ACHN (cell line): Measurements from ENCODE around the gene RBM33.
"Not testable (repeated sequence)": the region's sequence is repeated elsewhere in the genome, so short reads cannot be mapped to it uniquely, and the experiment has no call there.

Experiments used
- DNase-seq: peaks from one replicate; pipeline ENCODE4 v3.0.0-alpha.2; 2015
- in situ Hi-C: cut with HindIII; loops from 2 replicates; pipeline ENCODE4 v1.10.0; 2017; ENCODE audit warnings: low sequenced_read_pairs, low pct_ligation_motif_present, low pct_unique_long_range_greater_than_20kb

The RBM33 gene

DNA sequence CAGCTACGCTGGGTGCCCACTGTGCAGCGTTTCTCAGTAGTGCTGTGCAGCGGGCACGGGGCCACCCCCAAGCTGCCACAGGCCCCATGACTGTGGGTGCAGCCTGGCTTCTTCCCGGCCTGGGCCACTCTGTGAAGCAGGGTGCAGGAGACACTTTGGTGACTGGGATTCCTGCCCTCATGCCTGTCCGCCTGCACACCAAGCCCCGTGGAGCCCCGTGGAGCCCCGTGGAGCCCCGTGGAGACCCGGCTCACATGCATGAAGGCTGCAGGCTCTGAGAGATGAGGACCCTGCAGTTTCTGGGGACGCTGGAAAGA lies 171.7 kb downstream of the RBM33 start:
- in situ Hi-C loops = no loop called here
- no peak for DNase-seq

DNA sequence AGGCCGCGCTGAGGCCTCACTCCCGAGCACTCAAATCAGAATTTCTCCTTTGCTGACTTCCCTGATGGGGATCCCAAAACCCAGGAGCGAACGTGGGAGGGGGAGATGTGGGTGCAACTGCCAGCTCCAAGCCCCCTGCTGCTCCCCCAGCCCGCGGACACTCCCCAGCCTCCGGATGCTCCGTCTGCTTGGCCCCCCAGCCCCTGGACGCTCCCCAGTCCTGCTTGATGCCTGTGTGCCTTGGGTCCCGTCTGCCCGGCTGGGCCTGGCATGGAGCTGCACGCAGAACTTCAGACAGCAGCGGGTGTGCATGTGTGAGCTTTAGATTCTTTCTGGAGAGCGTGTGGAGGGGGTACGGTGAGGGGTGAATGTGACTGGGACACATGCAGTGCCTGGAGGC lies 172.5 kb downstream of the RBM33 start:
- in situ Hi-C loops = no loop called here
- DNase-seq = no peak

DNA sequence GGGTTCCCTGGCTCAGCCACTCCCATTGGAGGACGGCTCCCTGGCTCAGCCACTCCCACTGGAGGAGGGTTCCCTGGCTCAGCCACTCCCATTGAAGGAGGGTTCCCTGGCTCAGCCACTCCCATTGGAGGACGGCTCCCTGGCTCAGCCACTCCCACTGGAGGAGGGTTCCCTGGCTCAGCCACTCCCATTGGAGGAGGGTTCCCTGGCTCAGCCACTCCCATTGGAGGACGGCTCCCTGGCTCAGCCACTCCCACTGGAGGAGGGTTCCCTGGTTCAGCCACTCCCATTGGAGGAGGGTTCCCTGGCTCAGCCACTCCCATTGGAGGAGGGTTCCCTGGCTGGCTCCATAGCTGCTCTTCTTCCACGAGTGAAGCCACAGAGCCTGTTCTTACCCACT lies 173.1 kb downstream of the RBM33 start:
- in situ Hi-C loops, DNase-seq: not testable (repeated sequence)

DNA sequence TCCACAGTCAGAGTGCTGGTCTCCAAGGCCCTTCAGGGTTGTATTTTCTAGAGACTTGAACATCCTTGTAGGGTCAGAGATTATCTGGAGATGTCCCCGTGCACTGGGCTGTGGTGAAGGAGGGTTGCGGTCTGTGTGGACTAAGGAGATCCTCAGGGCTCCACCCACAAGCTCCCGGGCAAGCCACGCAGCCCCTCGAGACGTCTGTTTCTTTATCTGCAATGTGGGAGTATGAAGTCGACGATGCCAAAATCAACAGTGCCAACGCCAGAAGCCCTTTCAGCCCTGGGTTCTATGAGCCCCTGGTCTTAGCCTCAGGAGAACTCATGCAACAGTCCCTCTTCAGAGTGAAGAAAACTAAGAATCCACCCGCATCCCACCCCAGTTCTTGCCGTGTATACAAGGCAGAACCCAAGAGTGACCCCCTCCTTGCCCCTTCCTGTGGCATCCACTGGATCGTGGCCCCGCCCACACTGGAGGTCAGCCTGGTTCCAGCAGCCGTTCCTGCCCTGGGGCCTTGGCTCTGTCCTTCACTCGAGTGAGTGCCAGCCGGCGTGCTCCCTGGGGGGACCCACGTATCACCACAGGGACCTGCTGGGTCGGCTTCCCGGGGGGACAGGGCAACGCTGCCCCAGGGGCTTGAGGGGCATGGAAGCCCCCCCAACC lies 173.8 kb downstream of the RBM33 start:
- in situ Hi-C loops = no loop called here
- DNase-seq = no peak

DNA sequence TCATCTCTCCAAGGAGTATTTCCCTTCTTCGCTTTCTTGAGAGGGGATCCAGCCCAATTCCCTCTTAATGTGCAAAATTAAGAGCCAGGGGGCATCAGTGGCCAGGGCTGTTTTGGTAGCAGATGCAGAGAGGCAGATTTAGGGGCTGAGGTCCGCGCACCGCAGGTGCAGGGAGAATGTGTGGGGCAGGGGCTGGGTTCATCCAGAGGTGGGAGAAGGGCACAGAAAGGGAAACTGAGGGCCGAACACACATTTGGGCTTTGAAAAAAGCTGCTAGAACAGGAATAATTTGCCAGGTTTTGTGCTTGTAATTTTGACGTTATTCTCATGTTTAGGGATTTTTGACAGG lies 174.3 kb downstream of the RBM33 start:
- DNase-seq = no peak
- in situ Hi-C loops = no loop called here

DNA sequence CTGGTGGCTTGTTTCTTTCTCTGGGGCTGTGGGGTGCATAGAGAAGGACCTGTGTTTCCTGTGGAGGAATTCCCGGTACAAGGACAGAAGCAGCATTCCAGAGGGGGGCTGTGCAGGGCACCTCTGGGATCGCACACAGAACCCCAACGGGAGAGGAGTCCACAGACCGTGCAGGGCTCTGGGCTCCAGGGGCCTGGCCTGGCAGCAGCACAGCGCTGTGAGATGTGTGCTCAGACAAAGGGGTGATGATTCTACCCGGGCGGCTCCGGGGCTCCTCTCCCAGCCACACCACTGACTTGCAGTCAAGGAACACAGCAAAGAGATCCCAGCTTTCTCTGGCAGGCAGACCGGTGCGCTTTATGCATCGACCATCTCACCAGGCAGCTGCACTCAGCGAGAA lies 174.7 kb downstream of the RBM33 start:
- in situ Hi-C loops = no loop called here
- no peak for DNase-seq

DNA sequence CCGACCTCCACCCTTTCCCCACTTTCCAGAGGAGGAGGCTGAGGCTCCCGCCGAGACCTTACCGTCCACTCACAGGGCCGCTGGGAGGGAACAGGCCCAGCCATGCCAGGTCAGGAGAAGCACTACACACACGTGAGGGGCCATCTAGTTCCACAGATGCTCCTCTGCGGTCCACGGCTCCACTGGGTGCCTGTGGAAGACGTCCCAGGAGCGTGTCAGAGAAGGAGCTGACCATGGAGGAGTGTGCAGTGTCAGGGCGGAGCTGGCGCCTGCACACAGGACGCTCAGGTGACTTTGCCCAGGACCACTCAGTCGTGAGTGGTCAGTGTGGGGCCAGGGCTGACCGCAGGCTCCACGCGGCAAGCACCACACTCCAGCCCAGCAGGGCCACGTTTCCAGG lies 175.8 kb downstream of the RBM33 start:
- in situ Hi-C loops = no loop called here
- no peak for DNase-seq

DNA sequence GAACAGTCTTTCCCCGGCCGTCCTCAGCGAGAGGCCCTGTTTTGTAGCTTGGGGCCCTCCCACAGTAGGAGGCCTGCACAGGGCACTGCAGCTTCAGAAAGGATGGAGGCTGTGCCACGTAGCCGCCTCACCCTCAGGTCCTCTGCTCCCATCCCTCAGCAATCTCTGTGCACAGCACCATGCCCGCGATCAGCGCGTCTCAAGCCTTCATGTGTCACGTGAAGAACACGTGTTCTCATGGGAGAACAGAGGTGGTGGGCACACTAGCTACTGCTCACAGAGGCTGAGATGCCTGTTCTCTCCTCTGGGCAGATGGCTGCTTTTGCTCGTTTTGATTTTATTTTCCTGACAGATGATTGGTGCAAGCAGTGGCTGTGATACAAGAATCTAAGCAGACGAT lies 176.3 kb downstream of the RBM33 start:
- DNase-seq = no peak
- in situ Hi-C loops = no loop called here

DNA sequence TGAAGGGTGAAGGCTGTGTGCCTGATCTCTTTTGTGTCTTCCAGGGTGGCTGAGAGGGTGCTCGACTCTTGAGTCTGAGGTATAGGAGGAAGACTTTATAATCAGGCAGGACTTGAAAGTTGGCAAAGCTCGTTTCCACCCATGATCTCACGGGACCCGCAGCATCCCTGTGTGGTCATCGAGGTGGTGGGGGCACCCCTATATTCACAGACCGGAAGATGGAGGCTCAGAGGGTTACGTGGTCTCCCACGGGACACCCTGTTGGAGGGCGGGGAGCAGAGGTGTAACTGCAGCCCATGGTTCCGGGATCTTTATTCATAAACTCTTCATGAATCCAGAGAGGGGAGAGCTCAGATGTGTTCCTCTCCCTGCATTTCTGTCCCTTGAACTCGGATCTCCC lies 177.4 kb downstream of the RBM33 start:
- in situ Hi-C loops = no loop called here

DNA sequence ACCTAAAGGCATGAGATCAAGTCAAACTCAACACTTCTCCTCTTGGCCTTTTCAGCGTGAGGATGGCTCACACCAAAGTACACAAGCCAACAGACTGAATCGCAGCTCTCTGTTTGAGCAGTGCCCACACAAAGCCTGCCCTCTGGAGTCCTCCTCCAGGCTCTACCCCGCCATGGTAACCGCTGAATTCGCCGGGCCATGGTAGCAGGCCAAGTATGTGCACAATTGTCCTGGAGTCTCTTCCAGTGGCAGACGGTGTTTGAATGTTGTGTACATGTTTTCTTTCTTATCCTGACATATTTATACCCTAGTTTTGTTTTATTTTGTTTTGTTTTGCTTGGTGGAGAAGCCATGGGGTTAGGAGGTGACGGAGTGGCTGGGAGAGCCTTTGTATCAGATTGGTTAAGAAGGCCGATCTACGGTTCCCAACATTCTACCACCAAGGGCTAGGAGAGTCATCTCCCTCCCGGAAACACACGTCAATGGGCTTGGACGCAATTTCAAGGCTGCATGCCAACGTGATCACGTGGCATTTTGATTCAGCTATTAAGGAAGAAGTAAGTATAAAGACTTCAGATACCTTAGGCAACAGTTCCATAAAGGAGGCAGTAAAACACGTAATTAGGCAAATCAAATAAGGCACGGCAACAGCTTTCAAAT lies 179.9 kb downstream of the RBM33 start:
- in situ Hi-C loops = no loop called here
- no peak for DNase-seq

More for the DNA sequence above, 177.4 kb downstream of the RBM33 start:
- no peak for DNase-seq

DNA sequence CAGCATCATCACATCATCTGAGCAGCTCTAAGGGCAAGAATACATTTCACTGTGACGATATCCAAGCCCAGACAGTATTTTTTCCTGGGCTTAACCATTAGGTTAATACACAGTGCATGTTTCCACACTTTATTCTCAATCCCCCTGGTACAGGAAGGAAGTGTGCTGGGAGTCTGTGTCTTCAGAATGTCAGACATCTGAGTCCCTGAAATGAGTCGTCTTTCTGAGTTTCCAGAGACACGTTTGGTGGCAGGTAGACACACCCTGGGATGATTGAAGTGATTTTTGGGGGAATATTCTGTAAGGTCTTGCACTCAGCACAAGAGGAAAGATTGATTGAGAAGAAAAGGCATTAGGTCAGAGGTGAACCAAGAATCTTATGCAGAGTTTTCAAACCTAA lies 180.9 kb downstream of the RBM33 start:
- DNase-seq = no peak
- in situ Hi-C loops = no loop called here

DNA sequence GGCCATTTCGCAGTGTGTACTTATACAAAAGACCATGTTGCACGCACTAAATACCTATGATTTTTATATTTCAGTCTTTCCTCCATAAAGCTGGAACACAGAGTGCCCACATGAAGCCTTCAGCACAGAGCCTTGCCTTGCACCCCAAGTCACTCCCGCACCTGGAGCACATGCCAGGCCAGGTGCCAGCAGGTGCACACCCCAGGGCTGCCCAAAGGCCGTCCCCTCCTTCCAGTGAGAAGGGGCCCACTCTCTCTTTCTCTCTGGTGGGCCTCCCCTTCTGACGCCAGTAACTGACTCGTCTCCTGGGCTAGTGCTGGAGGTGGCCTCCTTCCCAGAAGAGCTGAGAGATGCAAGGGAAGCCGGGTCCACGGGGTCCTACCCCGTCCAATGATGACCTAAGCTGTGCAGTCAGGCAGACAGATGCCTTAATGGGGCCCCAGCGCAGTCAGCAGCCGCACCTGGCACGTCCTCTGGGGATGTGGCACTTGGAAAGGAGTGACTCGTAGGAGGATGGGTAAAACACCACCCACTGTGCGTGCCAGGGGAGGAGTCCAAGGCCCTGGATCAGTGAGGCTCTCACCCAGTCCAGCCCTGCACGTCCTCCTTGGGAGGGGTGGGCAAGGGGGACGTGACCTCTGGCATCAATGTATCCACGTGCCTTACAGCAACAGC lies 185.5 kb downstream of the RBM33 start:
- DNase-seq = no peak
- in situ Hi-C loops = no loop called here
